GM19193 (cell line): ENCODE measurements around the gene TMEM225.

Experiments
- POLR2A ChIP-seq: IDR thresholded peaks from 4 replicates; pipeline ENCODE4 v1.6.1; 2011; ENCODE audit not compliant: insufficient read depth, insufficient read length; ENCODE audit errors: extremely low read depth

Gene TMEM225

DNA sequence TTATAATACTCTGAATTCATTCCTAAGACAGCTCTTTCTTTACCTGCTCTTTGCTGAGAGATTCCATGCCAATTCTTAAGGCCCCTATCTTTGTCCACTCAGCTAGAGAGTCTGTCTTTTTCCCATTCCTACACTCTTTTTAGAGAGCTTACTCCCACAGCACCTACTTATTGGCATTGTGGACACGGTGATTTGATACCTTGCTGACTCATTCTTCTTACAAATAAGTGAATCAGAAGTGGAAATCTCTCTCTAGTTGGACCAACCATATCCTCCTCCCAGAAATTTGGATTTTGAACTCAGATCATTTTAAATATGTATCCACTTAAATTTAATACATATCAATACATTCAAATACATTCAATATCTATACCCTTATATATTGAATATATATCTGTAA, 46.8 kb downstream of the TMEM225 start:
- no peak for TF ChIP-seq POLR2A

DNA sequence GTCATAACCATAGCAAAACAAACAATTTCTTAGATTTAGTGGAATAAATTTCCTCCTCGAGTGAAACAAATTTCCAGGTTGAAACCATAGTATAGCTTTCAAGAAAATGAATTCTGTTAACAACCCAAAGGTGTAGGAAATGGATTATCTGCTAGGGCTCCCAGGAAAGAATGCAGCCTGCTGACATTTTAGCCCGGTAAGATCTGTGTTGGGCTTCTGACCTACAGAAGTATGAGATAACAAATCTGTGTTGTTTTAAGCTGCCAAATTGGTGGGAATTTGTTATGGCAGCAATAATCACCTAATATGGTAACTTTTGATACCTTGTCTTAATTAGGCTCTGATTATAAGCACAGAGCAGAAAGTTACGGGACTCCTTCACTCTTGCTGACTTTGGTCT, 47.3 kb downstream of the TMEM225 start:
- TF ChIP-seq POLR2A: no peak

DNA sequence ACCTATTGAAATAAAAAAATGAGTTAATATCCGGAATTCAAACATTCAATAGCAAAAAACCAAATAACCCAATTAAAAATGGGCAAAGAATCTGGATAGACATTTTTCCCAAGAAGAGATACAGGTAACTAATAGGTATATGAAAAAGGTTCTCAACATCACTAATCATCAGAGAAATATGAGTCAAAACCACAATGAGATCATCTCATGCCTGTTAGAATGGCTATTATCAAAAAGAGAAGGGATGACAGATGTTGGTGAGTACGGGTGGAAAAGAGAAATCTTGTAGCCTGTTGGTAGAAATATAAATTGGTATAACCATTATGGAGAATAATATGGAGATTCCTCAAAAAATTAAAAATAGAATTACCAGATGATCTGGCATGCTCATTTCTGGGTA, 52.4 kb downstream of the TMEM225 start:
- no peak for TF ChIP-seq POLR2A
